Panc1 (cell line): ENCODE measurements around the gene LRRC8B. TPM values are rescaled to one million over a fixed set of nuclear protein-coding genes. Genes with fewer than 3 reads are reported as not detected.

ENCODE experiments used
- ATAC-seq: fragments of 200-7000 bp; cut with Tn5 transposase; 2 replicates; pipeline ENCODE4 v1.9.1; 2020; ENCODE audit warnings: mild to moderate bottlenecking, moderate library complexity
- BruUV-seq: library from RNA; stranded (reverse); fragments of 400-500 nt; replicated peaks from 2 replicates; lab custom pipeline; 2021; lab: Mats Ljungman, UMichigan
- CTCF ChIA-PET: fragments of 300-600 bp; sonication (Branson Sonifier 250); formaldehyde crosslinking; loops from one replicate; lab custom pipeline; 2022; ENCODE audit warnings: antibody characterized with exemption; lab: Charles Lee
- POLR2A ChIA-PET: fragments of 300-600 bp; sonication (Branson Sonifier 250); formaldehyde crosslinking; loops from one replicate; lab custom pipeline; 2022; ENCODE audit warnings: antibody characterized with exemption; lab: Charles Lee
- DNase-seq: peaks from one replicate; pipeline ENCODE4 v3.0.0-alpha.2; 2010; ENCODE audit warnings: low read depth, low spot score
- H3K27ac ChIP-seq: 2 replicates; pipeline ENCODE4 v1.5.1; 2011; ENCODE audit warnings: mild to moderate bottlenecking, low read length, inconsistent platforms
- H3K27me3 ChIP-seq: fragments of 200-500 bp; sonication (Bioruptor generic); 2 replicates; pipeline ENCODE4 v1.6.0; 2014; ENCODE audit warnings: low read length, inconsistent platforms; ENCODE audit not compliant: control insufficient read depth, insufficient read depth
- H3K36me3 ChIP-seq: fragments of 200-500 bp; sonication (Bioruptor generic); 2 replicates; pipeline ENCODE4 v1.5.1; 2014; ENCODE audit warnings: inconsistent platforms, mild to moderate bottlenecking, low read length, moderate library complexity; ENCODE audit not compliant: control insufficient read depth, insufficient read depth
- H3K4me1 ChIP-seq: 2 replicates; pipeline ENCODE4 v1.5.1; 2011; ENCODE audit warnings: inconsistent platforms, mild to moderate bottlenecking, low read length, moderate library complexity; ENCODE audit not compliant: control insufficient read depth, insufficient read depth
- H3K4me3 ChIP-seq, 2 experiments: 2 replicates each; pipeline ENCODE4 v1.5.1; 2011 to 2012; ENCODE audit warnings: low read depth in 2 of 2, low read length in 2 of 2, mild to moderate bottlenecking in 2 of 2, inconsistent platforms in 1 of 2, moderate library complexity in 1 of 2
- H3K9me3 ChIP-seq: fragments of 200-500 bp; sonication (Bioruptor generic); 2 replicates; pipeline ENCODE4 v1.5.1; 2014; ENCODE audit warnings: low read depth, mild to moderate bottlenecking, inconsistent platforms, low read length, moderate library complexity; ENCODE audit not compliant: control insufficient read depth, insufficient read depth
- CTCF ChIP-seq: fragments of 450-650 bp; IDR thresholded peaks from 2 replicates; pipeline ENCODE4 v1.5.1; 2017; ENCODE audit warnings: mild to moderate bottlenecking
- POLR2AphosphoS5 ChIP-seq: IDR thresholded peaks from 2 replicates; pipeline ENCODE4 v1.6.1; 2012; ENCODE audit warnings: mild to moderate bottlenecking, low read depth, low read length, moderate library complexity
- REST ChIP-seq, 2 experiments: IDR thresholded peaks; 2 replicates each; pipeline ENCODE4 v1.6.1; 2011 to 2012; ENCODE audit warnings: low read depth in 2 of 2, control low read depth in 1 of 2, low read length in 1 of 2, mild to moderate bottlenecking in 1 of 2, moderate library complexity in 1 of 2; ENCODE audit not compliant: insufficient read depth in 1 of 2
- SIN3A ChIP-seq: IDR thresholded peaks from 2 replicates; pipeline ENCODE4 v1.6.1; 2012; ENCODE audit warnings: low read depth, mild to moderate bottlenecking, low read length, moderate library complexity, borderline replicate concordance; ENCODE audit not compliant: insufficient read depth
- TCF7L2 ChIP-seq: IDR thresholded peaks from 2 replicates; pipeline ENCODE4 v1.6.1; 2011; ENCODE audit warnings: mild to moderate bottlenecking, low read depth, low read length, inconsistent platforms
- in situ Hi-C: cut with HindIII; loops from 2 replicates; pipeline ENCODE4 v1.10.0; 2016; ENCODE audit warnings: low sequenced_read_pairs, low pct_unique_long_range_greater_than_20kb
- intact Hi-C: fragments of 100-400 bp; cut with micrococcal nuclease; formaldehyde crosslinking; loops from one replicate; pipeline ENCODE4 v1.10.0; 2022; ENCODE audit not compliant: unreplicated experiment
- total RNA-seq: library from RNA; stranded (reverse); gene quantifications from one replicate; pipeline ENCODE4 v1.2.1, GENCODE V29; 2021; ENCODE audit not compliant: unreplicated experiment

Gene LRRC8B
- total RNA-seq, 1 experiment from 2014 or later = 27.3 TPM

- H3K36me3 ChIP-seq = peaks cover 6% of the 10 kb centered on the region; the same call in 1 of the 2 replicates
Observed at GRCh38 chr1:89582571-89582970, 57.9 kb downstream of the LRRC8B start.

GRCh38 chr1:89584211-89584610 is 59.6 kb downstream of the LRRC8B start:
- CTCF ChIA-PET = no interaction called here
- ATAC-seq = no peak

More at GRCh38 chr1:89582571-89582970, 57.9 kb downstream of the LRRC8B start:
- ChIA-PET CTCF (no interaction called here), POLR2A (no interaction called here)
- DNase-seq (no peak), ATAC-seq (no peak)
- no TSS peak for BruUV-seq
- TF ChIP-seq CTCF (no peak), TCF7L2 (no peak), REST (IDR thresholded peaks at IDR 0.05; ENCODE audit: insufficient read depth in 1 of 2, low read depth in 2 of 2, low read length in 1 of 2) (no peak), POLR2AphosphoS5 (no peak), SIN3A (no peak)
- in situ Hi-C loops = no loop called here
- H3K27me3 ChIP-seq = no peaks in the 10 kb centered on the region
- H3K4me1 ChIP-seq = 0 out of 2 replicates have a peak, but pooled peaks cover 2% of the 10 kb centered on the region
- intact Hi-C loops = no loop called here
- no peaks in the 10 kb centered on the region for H3K9me3 ChIP-seq
- no peak overlapping the region for H3K27ac ChIP-seq
- H3K4me3 ChIP-seq = no peak overlapping the region

More at GRCh38 chr1:89584211-89584610, 59.6 kb downstream of the LRRC8B start:
- POLR2A ChIA-PET = no interaction called here
- in situ Hi-C loops = no loop called here
- no TSS peak for BruUV-seq
- DNase-seq = no peak
- Histone ChIP-seq H3K9me3 (no peaks in the 10 kb centered on the region), H3K4me3 (no peak overlapping the region), H3K36me3 (peaks cover 6% of the 10 kb centered on the region; the same call in 1 of the 2 replicates), H3K27me3 (no peaks in the 10 kb centered on the region), H3K4me1 (no peaks in the 10 kb centered on the region), H3K27ac (no peak overlapping the region)
- no peak for TF ChIP-seq SIN3A
- TF ChIP-seq CTCF = no peak
- intact Hi-C loops = no loop called here
